RPMI7951 (cell line): ENCODE results near the gene SLC27A4. TPM values are rescaled to one million over a fixed set of nuclear protein-coding genes. Genes with fewer than 3 reads are reported as not detected.
"Not testable (repeated sequence)": the region's sequence is repeated elsewhere in the genome, so short reads cannot be mapped to it uniquely, and the experiment has no call there.

Source experiments
- DNase-seq: peaks from one replicate; pipeline ENCODE4 v3.0.0-alpha.2; 2012; ENCODE audit warnings: low read depth
- total RNA-seq: library from RNA; depleted of rRNA; stranded (reverse); fragments of >200 nt; shearing (Covaris generic); gene quantifications from 2 replicates; pipeline ENCODE4 v1.2.3, GENCODE V29; 2014

Gene SLC27A4
- total RNA-seq, 1 experiment from 2014 or later = 22.1 TPM

DNA sequence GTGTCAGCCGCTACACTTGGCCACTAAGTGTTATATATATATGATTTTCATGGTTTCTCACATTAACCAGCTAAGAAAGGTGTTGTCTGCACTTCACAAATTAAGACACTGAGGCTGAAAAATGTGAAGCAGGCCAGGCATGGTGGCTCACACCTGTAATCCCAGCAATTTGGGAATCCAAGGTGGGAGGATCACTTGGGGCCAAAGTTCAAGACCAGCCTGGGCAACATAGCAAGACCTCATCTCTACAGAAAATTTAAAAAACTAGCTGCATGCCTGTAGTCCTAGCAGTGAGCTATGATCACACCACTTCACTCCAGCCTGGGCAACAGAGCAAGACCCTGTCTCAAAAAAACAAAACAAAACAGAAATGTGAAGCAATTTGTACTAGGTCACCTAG, 15.9 kb upstream of the SLC27A4 start:
- no peak for DNase-seq

GRCh38 chr9:128325629-128326028, 14.7 kb upstream of the SLC27A4 start:
- DNase-seq = no peak

DNA sequence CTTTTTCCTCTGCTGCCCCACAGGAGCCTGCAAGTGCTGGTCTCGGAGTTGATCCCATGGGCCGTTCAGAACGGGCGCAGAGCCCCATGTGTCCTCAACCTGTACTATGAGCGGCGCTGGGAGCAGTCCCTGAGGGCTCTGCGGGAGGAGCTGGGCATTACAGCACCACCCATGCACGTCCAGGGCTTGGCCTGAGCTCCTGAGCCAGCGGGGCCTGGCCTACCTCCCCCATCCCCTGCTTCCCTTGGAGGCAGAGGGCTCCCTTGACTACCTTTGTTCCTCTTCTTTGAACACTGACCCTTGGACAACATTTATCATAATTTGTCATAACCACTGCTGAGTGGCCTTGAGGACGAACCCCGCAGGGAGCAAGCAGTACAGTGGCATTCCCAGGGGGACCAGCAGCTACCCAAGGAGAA, 6.9 kb upstream of the SLC27A4 start:
- DNase-seq = no peak

DNA sequence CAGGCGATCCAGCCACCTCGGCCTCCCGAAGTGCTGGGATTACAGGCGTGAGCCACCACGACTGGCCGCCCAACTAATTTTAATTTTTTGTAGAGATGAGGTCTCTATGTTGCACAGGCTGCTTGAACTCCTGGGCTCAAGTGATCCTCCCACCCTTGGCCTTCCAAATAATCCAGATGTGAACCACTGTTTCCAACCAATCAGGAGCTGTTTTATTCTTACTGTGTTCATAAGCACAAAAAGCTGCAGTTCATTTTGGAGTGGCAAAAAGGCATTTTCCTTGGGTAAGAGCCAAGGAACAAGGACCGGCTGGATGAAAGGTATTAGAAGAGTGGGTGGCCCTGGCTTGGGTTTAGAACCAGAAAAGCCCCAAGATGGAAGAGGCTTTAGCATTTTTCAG, 5.2 kb upstream of the SLC27A4 start:
- no peak for DNase-seq

DNA sequence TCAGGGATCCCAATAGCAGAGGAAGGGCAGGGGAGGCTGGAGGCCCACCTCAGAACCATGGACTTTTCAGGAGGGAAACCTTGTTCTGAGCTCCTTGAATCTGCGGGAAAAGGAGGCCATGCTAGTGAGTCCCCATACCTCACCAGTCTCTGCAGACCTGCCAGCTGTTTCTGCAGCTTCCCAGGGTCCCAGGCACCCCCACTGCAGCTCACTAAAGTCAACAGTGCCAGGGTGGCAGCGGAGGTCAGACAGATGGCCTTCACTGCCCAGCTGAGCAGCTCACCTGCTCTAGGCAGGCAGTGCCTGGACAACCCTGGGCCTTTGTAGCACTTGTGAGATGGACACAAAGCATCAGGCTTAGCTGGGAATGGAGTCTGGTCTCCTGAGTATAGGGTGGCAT, 4.4 kb upstream of the SLC27A4 start:
- no peak for DNase-seq

DNA sequence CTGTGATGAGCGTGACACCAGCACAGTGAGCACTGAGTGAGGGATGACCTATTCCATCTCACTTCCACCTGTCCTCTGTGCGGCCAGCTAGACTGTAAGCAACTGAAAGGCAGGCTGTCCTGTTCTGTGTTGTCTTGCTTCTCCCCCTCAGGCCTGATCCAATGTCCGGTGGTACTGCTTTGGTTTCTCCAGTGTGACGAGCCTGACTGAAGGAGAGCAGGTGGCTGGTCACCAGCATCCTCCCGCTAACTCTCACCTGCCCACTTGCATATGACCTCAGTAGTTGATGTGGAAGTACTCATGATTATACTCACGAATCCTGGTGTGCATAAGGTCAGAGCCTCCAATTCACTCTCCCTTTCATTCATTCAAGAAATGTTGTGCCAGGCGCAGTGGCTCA, 2.4 kb upstream of the SLC27A4 start:
- no peak for DNase-seq

DNA sequence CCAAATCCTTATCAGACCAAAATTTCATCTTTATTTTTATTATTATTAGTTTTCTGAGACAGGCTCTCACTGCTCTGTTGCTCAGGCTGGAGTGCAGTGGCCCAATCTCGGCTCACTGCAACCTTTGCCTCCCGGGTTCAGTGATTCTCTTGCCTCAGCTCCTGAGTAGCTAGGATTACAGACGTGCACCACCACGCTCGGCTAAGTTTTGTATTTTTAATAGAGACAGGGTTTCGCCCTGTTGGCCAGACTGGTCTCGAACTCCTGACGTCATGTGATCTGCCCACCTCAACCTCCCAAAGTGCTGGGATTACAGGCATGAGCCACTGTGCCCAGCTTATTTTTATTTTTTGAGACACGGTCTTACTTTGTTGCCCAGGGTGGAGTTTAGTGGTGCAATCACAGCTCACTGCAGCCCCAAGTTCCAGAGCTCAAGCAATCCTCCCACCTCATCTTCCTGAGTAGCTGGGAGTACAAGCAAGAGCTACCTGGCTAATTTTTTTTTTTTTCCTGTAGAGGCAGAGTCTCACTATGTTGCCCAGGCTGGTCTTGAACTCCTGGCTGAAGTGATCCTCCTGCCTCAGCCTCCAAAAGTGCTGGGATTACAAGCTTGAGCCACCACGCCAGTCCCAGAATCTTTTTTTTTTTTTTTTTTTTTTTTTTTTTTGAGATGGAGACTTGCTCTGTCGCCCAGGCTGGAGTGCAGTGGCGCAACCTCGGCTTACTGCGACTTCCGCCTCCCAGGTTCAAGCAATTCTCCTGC, 1.3 kb upstream of the SLC27A4 start:
- DNase-seq = not testable (repeated sequence)

- DNase-seq = no peak
Measured at GRCh38 chr9:128340691-128341434, 536 bp downstream of the SLC27A4 start.

- DNase-seq = peak; percentile 65
Measured at GRCh38 chr9:128341435-128341849, 1.1 kb downstream of the SLC27A4 start.

- DNase-seq = no peak
Measured at GRCh38 chr9:128342971-128343680, 2.8 kb downstream of the SLC27A4 start.

GRCh38 chr9:128343855-128344254, 3.5 kb downstream of the SLC27A4 start:
- no peak for DNase-seq

DNA sequence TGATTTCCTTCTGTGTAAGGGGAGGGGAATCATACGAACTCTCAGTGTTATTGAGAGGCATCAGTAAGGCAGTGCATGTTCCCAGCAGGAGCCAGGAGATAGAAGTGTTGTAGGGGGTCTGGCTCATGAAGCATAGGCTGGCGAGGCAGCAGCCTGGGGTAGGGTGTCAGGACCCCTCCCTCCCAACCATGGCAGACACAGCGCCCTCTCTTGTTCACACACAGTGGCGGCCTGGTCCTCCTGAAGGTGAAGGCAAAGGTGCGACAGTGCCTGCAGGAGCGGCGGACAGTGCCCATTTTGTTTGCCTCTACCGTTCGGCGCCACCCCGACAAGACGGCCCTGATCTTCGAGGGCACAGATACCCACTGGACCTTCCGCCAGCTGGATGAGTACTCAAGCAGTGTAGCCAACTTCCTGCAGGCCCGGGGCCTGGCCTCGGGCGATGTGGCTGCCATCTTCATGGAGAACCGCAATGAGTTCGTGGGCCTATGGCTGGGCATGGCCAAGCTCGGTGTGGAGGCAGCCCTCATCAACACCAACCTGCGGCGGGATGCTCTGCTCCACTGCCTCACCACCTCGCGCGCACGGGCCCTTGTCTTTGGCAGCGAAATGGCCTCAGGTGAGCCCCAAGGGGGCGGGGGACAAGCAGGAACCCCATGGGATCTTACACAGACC, 4.7 kb downstream of the SLC27A4 start:
- no peak for DNase-seq

GRCh38 chr9:128349125-128349524, 8.8 kb downstream of the SLC27A4 start:
- DNase-seq = no peak

GRCh38 chr9:128349772-128350171, 9.4 kb downstream of the SLC27A4 start:
- no peak for DNase-seq

DNA sequence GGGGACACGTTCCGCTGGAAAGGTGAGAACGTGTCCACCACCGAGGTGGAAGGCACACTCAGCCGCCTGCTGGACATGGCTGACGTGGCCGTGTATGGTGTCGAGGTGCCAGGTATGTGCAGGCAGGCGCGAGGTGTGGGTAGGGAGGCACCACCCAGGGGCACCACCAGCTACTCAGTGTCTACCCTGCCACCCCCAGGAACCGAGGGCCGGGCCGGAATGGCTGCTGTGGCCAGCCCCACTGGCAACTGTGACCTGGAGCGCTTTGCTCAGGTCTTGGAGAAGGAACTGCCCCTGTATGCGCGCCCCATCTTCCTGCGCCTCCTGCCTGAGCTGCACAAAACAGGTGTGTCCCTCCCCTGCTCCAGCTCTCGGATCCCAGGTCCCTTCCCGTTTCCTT, 15.1 kb downstream of the SLC27A4 start:
- DNase-seq = no peak

DNA sequence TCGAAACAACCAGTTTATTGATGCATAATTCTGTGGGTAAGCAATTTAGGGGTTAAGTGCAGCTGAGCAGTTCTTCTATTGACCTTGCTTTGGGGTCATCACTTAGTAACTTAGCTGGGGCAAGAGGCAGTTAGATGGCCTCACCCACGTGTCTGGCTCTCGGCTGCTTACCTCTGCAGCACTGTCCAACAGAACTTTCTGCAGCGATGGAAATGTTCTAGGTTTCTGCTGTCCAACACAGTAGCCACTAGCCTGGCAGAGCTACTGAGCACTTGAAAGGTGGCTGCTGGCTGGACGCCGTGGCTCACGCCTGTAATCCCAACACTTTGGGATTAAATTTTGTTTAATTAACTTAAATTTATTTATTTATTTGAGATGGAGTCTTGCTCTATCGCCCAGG, 17.8 kb downstream of the SLC27A4 start:
- no peak for DNase-seq

DNA sequence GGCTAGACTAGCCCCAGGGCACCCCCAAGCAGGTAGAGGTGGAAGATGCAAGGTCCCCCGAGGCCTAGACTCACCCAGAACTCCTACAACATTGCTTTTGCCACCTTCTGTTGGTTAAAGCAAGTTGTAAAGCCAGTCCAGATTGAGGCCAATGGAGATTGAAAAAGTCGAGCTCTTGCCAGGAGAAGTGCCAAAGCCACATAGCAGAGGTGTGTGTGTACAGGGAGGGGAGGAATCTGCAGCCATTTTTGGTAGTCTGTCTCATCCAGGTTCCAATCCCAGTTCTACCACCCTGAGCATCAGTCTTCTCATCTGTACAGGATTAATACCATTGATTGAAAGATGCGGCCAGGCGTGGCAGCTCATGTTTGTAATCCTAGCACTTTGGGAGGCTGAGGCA, 18.5 kb downstream of the SLC27A4 start:
- no peak for DNase-seq

GRCh38 chr9:128360826-128361225, 20.5 kb downstream of the SLC27A4 start:
- DNase-seq = no peak

GRCh38 chr9:128361296-128361985, 21.1 kb downstream of the SLC27A4 start:
- DNase-seq = no peak

DNA sequence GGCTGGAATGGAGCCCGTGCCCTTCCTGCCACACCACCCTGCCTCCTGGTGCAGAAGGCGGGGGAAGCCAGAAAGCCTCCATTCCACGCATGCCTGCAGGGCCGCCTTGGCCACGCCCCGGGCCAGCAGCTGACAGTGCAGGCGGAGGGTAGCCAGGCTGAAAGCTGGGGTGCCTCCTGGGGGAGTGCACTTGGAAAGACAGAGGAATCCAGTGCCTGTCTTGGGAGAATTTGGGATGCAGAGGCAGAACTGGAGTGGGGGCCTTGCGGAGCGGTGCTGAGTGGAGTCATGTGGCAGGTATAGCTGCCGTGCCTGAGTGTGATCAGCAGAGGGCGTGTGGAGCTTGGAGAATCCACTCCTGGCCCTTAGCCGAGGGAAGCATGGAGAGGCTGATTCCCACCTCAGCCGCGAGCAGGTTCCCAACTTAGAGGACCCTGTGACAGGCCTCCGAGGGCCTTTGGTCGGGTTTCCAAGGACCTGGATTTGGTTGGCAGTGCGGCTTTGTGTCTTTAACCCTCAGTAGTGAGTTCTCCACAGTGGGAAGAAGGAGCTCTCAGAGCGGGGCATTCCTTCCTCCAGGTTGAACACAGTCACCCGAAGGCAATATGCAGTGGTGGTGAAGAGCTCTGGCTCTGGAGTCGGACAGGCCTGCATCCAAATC, 21.8 kb downstream of the SLC27A4 start:
- DNase-seq = peak; percentile 74

DNA sequence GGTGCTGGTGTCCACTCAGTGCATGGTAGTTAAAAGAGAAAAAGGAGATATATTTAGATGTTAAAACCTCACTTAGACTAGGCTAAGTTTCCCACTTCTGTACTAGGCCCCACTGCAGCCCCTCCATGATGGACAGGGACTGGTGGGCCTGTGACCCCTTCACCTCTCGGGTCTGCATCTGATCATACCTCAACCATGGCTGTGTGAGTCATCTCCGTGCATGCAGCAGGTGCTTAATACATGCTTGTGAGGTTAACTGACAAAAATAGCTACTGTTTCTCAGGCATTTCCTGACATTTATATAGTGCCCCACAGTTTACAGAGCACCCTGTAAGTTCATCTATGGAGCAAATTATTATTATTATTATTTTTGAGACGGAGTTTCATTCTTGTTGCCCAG, 22.4 kb downstream of the SLC27A4 start:
- DNase-seq = no peak
